Upper lobe of left lung (tissue), 6 donors: ENCODE results near the gene RERE. TPM values are rescaled to one million over a fixed set of nuclear protein-coding genes. Genes with fewer than 3 reads are reported as not detected.

Source experiments
- ATAC-seq, 2 donors: fragments of 200-7000 bp; cut with Tn5 transposase; one replicate each; pipeline ENCODE4 v1.9.1; 2022; ENCODE audit warnings: mild to moderate bottlenecking in 2 of 2, moderate library complexity in 2 of 2; ENCODE audit not compliant: low FRiP score in 2 of 2
- DNase-seq, 2 donors: peaks; one replicate each; pipeline ENCODE4 v3.0.0-alpha.2; 2019 to 2020
- H3K27ac ChIP-seq, 4 donors: fragments of 200-600 bp; sonication (generic); one replicate each; pipeline ENCODE4 v1.5.1; 2016 to 2019
- H3K27me3 ChIP-seq, 4 donors: fragments of 200-600 bp; sonication (generic); one replicate each; pipeline ENCODE4 v1.5.1; 2017 to 2019
- H3K36me3 ChIP-seq, 4 donors: fragments of 200-600 bp; sonication (generic); one replicate each; pipeline ENCODE4 v1.5.1; 2016 to 2019
- H3K4me1 ChIP-seq, 4 donors: fragments of 200-600 bp; sonication (generic); one replicate each; pipeline ENCODE4 v1.5.1; 2018 to 2019
- H3K4me3 ChIP-seq, 4 donors: fragments of 200-600 bp; sonication (generic); one replicate each; pipeline ENCODE4 v1.5.1; 2017 to 2019; ENCODE audit warnings: mild to moderate bottlenecking in 2 of 4, moderate library complexity in 1 of 4
- H3K9me3 ChIP-seq, 4 donors: fragments of 200-600 bp; sonication (generic); one replicate each; pipeline ENCODE4 v1.5.1; 2018 to 2019
- EP300 ChIP-seq, 4 donors: sonication (generic); formaldehyde crosslinking; IDR thresholded peaks; one replicate each; pipeline ENCODE4 v1.5.1; 2017; ENCODE audit warnings: antibody characterized with exemption in 4 of 4, control low read depth in 2 of 4
- POLR2A ChIP-seq, 4 donors: fragments of 450-650 bp; IDR thresholded peaks; one replicate each; pipeline ENCODE4 v1.5.1; 2016 to 2017; ENCODE audit warnings: antibody characterized with exemption in 4 of 4, mild to moderate bottlenecking in 2 of 4
- POLR2AphosphoS5 ChIP-seq, 2 donors: sonication (generic); formaldehyde crosslinking; IDR thresholded peaks; one replicate each; pipeline ENCODE4 v1.5.1; 2017; ENCODE audit warnings: antibody characterized with exemption in 2 of 2
- WGBS, 2 donors: methylation state at CpG; one replicate each; pipeline ENCODE4 v1.1.5; 2017 to 2018; 5-methylcytosine and 5-hydroxymethylcytosine counted together
- total RNA-seq, 6 donors: library from RNA; depleted of rRNA in 4 of 6; stranded (reverse); fragments of >200 nt in 4 of 6; gene quantifications; one replicate each; pipeline versions ENCODE4 v1.1.0 to v1.2.1, GENCODE V29; 2016 to 2021
- TF ChIP-seq, protein P1 (sequence below), 6 experiments: fragments of 450-650 bp in 4 of 6; fragments of 200-600 bp in 2 of 6; sonication (generic) in 2 of 6; IDR thresholded peaks; one replicate each; pipeline ENCODE4 v1.5.1; 2016 to 2019; ENCODE audit warnings: antibody characterized with exemption in 6 of 6
- donor health status: DM: no; HTN: no; CAD: no; lungs with moderate emphysema.
- donor health status: DM: no; HTN: yes; CAD: no; lungs with severe emphysema.

Gene RERE
- total RNA-seq, 6 donors from 2014 or later, result 75.5 to 222 (median 104) TPM

DNA sequence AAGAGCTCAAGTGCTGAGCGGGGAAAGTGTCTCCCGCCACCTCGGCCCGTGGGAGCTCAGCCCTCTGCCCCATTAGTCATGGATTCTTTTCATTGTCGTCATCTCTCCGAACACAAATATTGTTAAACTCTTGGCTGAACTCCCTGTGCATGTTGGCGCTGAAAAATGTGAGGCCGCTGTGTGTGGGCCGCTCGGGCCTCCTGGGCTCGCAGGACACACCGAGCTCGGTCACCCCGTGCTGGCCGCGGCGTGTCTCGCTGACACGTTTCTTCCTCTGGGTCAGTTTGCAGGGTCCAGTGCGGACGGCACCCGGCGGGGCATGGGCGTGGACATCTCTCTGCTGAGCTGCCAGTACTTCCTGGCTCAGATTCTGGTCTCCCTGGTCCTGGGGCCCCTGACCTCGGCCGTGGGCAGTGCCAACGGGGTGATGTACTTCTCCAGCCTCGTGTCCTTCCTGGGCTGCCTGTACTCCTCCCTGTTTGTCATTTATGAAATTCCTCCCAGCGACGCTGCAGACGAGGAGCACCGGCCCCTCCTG is 473.9 kb downstream of the RERE start:
- Histone ChIP-seq H3K4me3 (peak overlapping the region in 1 of 4 donors; percentile 27), H3K27ac (peak overlapping the region; percentile 19 to 75 (median 69)), H3K9me3 (no peaks in the 10 kb centered on the region), H3K27me3 (no peaks in the 10 kb centered on the region), H3K4me1 (peaks cover 13 to 19% (median 14%) of the 10 kb centered on the region in 4 donors), H3K36me3 (no peaks in the 10 kb centered on the region)
- TF ChIP-seq POLR2A (IDR thresholded peaks at IDR 0.05), result no peak
- TF ChIP-seq, protein P1, sequence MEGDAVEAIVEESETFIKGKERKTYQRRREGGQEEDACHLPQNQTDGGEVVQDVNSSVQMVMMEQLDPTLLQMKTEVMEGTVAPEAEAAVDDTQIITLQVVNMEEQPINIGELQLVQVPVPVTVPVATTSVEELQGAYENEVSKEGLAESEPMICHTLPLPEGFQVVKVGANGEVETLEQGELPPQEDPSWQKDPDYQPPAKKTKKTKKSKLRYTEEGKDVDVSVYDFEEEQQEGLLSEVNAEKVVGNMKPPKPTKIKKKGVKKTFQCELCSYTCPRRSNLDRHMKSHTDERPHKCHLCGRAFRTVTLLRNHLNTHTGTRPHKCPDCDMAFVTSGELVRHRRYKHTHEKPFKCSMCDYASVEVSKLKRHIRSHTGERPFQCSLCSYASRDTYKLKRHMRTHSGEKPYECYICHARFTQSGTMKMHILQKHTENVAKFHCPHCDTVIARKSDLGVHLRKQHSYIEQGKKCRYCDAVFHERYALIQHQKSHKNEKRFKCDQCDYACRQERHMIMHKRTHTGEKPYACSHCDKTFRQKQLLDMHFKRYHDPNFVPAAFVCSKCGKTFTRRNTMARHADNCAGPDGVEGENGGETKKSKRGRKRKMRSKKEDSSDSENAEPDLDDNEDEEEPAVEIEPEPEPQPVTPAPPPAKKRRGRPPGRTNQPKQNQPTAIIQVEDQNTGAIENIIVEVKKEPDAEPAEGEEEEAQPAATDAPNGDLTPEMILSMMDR (IDR thresholded peaks at IDR 0.05), result peak in 1 of 6 experiments; percentile 8
- peak in 2 of 4 donors; percentile 32 to 70 for TF ChIP-seq EP300 (IDR thresholded peaks at IDR 0.05)
- peak; percentile 57 to 63 for TF ChIP-seq POLR2AphosphoS5 (IDR thresholded peaks at IDR 0.05)
- WGBS, 2 donors, result 31 to 38% methylated on average over 3 to 32 of the region's 32 CpGs
- DNase-seq (peak; percentile 58 to 90), ATAC-seq (peak; percentile 77 to 86)

DNA sequence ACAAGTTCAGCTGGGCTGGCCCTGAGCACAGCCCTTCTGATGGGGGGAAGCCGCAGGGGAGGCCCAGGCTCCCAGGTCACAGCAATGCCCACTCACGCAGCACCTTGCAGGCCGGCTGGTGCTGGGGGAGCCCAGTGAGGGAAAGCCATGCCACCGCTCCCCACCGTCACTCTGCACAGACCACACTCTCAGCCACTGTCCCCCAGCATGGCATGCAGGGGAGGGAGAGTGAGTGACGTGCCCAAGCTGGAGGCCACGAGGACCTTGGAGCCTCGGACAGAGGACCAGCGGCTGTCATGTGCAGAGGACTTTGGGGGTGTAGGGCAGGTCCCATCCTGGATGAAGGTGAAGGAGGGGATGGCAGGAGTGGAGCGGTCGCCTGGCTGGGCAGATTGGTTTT is 474.4 kb downstream of the RERE start:
- TF ChIP-seq POLR2AphosphoS5 (IDR thresholded peaks at IDR 0.05) (no peak), POLR2A (IDR thresholded peaks at IDR 0.05) (no peak), EP300 (IDR thresholded peaks at IDR 0.05) (no peak)
- TF ChIP-seq, protein P1 (IDR thresholded peaks at IDR 0.05), result no peak
- Histone ChIP-seq H3K27ac (peak overlapping the region; percentile 19 to 75 (median 69)), H3K4me3 (no peak overlapping the region), H3K27me3 (no peaks in the 10 kb centered on the region), H3K4me1 (peaks cover 13 to 19% (median 13%) of the 10 kb centered on the region in 4 donors), H3K9me3 (no peaks in the 10 kb centered on the region), H3K36me3 (no peaks in the 10 kb centered on the region)
- DNase-seq (peak in 1 of 2 donors; percentile 51), ATAC-seq (no peak)
- 71 to 78% methylated on average over 2 to 11 of the region's 11 CpGs for whole genome bisulfite sequencing, 2 donors

DNA sequence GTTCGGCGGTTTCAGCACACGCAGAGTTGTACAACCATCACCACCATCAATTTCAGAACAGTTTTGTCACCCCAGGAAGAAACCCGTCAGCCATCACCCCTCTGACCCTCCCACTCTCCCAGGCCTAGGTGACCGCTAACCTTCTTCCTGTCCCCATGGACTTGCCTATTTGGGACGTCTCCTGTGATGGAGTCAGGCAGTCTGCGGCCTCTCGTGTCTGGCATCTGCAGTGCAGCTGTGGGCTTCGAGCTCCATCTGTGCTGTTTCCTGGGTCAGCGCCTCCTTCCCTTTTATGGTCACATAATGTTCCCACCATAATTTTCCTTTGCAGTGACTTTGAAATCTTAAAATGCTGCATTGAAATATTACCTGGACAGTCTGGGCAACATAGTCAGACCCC is 475.1 kb downstream of the RERE start:
- 76 to 86% methylated on average over 10 of the region's 10 CpGs for WGBS, 2 donors
- H3K27ac ChIP-seq, result no peak overlapping the region
- TF ChIP-seq, protein P1 (IDR thresholded peaks at IDR 0.05), result no peak
- TF ChIP-seq EP300 (IDR thresholded peaks at IDR 0.05) (no peak), POLR2A (IDR thresholded peaks at IDR 0.05) (no peak), POLR2AphosphoS5 (IDR thresholded peaks at IDR 0.05) (peak; percentile 21 to 35)
- no peaks in the 10 kb centered on the region for H3K27me3 ChIP-seq
- ATAC-seq (no peak), DNase-seq (no peak)
- H3K36me3 ChIP-seq, result no peaks in the 10 kb centered on the region
- peaks cover 13 to 19% (median 13%) of the 10 kb centered on the region in 4 donors for H3K4me1 ChIP-seq
- H3K4me3 ChIP-seq, result no peak overlapping the region
- no peaks in the 10 kb centered on the region for H3K9me3 ChIP-seq

DNA sequence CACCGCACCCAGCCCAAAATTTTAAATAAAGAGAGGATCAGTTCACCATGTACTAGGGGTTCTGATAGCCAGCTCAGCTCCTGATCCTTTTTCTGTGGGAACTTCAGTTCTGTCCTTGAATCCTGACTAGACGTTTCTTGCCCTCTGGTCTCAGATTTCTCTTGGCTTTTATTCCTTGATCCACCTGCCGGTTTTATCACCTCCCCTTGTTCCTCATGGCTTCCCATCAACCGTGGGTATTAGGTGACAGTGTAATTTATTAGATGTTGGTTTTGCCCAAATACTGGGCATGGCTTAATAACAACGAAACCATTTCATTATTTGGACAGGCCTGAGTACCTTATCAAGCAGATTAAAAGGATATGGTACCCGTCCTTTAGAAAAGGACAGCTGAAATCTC is 477.0 kb downstream of the RERE start:
- WGBS, 2 donors, result 79 to 83% methylated on average over 6 of the region's 6 CpGs
- no peaks in the 10 kb centered on the region for H3K27me3 ChIP-seq
- no peak overlapping the region for H3K27ac ChIP-seq
- H3K4me1 ChIP-seq, result peaks cover 13 to 19% (median 13%) of the 10 kb centered on the region in 4 donors
- H3K9me3 ChIP-seq, result no peaks in the 10 kb centered on the region
- TF ChIP-seq POLR2A (IDR thresholded peaks at IDR 0.05) (no peak), EP300 (IDR thresholded peaks at IDR 0.05) (no peak), POLR2AphosphoS5 (IDR thresholded peaks at IDR 0.05) (no peak)
- TF ChIP-seq, protein P1 (IDR thresholded peaks at IDR 0.05), result no peak
- no peak for ATAC-seq
- no peak for DNase-seq
- H3K36me3 ChIP-seq, result no peaks in the 10 kb centered on the region
- no peak overlapping the region for H3K4me3 ChIP-seq

DNA sequence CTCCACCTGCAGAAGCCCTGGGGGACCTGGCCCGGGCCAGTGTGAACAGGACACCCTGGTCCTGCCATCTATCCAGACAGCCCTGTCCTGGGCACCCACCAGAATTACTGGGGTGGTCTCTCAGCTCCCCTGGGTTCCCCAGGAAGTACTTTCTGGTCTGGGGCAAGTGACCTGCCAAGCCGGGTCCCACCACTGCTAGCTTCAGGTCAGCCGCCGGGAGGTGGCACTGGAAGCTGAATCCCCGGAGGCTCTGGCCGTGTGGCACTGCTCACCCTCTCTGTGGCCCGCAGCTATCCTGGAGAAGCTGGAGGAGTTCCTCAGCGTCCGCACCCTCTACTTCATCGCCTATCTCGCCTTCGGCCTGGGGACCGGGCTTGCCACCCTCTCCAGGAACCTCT is 478.2 kb downstream of the RERE start:
- Histone ChIP-seq H3K4me3 (no peak overlapping the region), H3K36me3 (no peaks in the 10 kb centered on the region), H3K4me1 (peaks cover 13 to 16% (median 13%) of the 10 kb centered on the region in 4 donors), H3K27me3 (no peaks in the 10 kb centered on the region), H3K9me3 (no peaks in the 10 kb centered on the region), H3K27ac (no peak overlapping the region)
- TF ChIP-seq, protein P1 (IDR thresholded peaks at IDR 0.05), result no peak
- TF ChIP-seq POLR2AphosphoS5 (IDR thresholded peaks at IDR 0.05) (no peak), POLR2A (IDR thresholded peaks at IDR 0.05) (no peak), EP300 (IDR thresholded peaks at IDR 0.05) (no peak)
- ATAC-seq, result no peak
- WGBS, 2 donors, result 87 to 96% methylated on average over 10 of the region's 13 CpGs
- peak in 1 of 2 donors; percentile 39 for DNase-seq
